DOHH2 (cell line): Measurements from ENCODE around the gene SV2B.

Experiments used
- H3F3A ChIP-seq: fragments of 200-600 bp; sonication (generic), shearing (Covaris generic); 2 replicates; pipeline ENCODE4 v1.6.0; 2016; ENCODE audit warnings: antibody characterized with exemption, mild to moderate bottlenecking; ENCODE audit not compliant: control insufficient read depth, insufficient read depth
- H3K27ac ChIP-seq: fragments of 200-600 bp; sonication (generic); 2 replicates; pipeline ENCODE4 v1.5.1; 2014; ENCODE audit warnings: low read depth, mild to moderate bottlenecking, low read length, moderate library complexity
- H3K27me3 ChIP-seq: fragments of 200-600 bp; sonication (generic); 2 replicates; pipeline ENCODE4 v1.6.1; 2014; ENCODE audit warnings: mild to moderate bottlenecking, low read length, mixed read lengths; ENCODE audit not compliant: control insufficient read depth
- H3K36me3 ChIP-seq: fragments of 200-600 bp; sonication (generic); 2 replicates; pipeline ENCODE4 v1.6.1; 2014; ENCODE audit warnings: mild to moderate bottlenecking, low read length, moderate library complexity, mixed read lengths; ENCODE audit not compliant: control insufficient read depth
- H3K4me1 ChIP-seq: fragments of 200-600 bp; sonication (generic); 2 replicates; pipeline ENCODE4 v1.6.1; 2014; ENCODE audit warnings: mild to moderate bottlenecking, low read length, mixed read lengths; ENCODE audit not compliant: control insufficient read depth
- H3K4me2 ChIP-seq: fragments of 200-600 bp; sonication (generic); 2 replicates; pipeline ENCODE4 v1.6.0; 2014; ENCODE audit warnings: mild to moderate bottlenecking, low read length, moderate library complexity
- H3K4me3 ChIP-seq: fragments of 200-600 bp; sonication (generic); 2 replicates; pipeline ENCODE4 v1.5.1; 2014; ENCODE audit warnings: mild to moderate bottlenecking, low read length, mixed read lengths
- H3K79me2 ChIP-seq: fragments of 200-600 bp; sonication (generic); 2 replicates; pipeline ENCODE4 v1.6.1; 2014; ENCODE audit warnings: mild to moderate bottlenecking, low read length, mixed read lengths; ENCODE audit not compliant: control insufficient read depth
- H3K9me2 ChIP-seq: fragments of 200-600 bp; sonication (generic); replicated peaks from 2 replicates; pipeline ENCODE4 v1.6.1; 2014; ENCODE audit warnings: mild to moderate bottlenecking, low read length, mixed read lengths; ENCODE audit not compliant: control insufficient read depth
- H3K9me3 ChIP-seq: fragments of 200-600 bp; sonication (generic); 2 replicates; pipeline ENCODE4 v1.6.1; 2014; ENCODE audit warnings: antibody characterized with exemption, low read length, mixed read lengths; ENCODE audit not compliant: control insufficient read depth, insufficient read depth
- H4K20me1 ChIP-seq: fragments of 200-600 bp; sonication (generic); 2 replicates; pipeline ENCODE4 v1.6.0; 2014; ENCODE audit warnings: low read depth, mild to moderate bottlenecking, antibody characterized with exemption, low read length, moderate library complexity; ENCODE audit not compliant: control insufficient read depth, insufficient read depth
- CTCF ChIP-seq: fragments of 200-600 bp; sonication (generic); IDR thresholded peaks from one replicate; pipeline ENCODE4 v1.5.1; 2014; ENCODE audit warnings: antibody characterized with exemption, mild to moderate bottlenecking, low read depth, low read length; ENCODE audit not compliant: poor library complexity, severe bottlenecking
- EZH2phosphoT487 ChIP-seq: fragments of 200-600 bp; sonication (generic); IDR thresholded peaks from 2 replicates; pipeline ENCODE4 v1.6.1; 2017; ENCODE audit warnings: borderline replicate concordance, mild to moderate bottlenecking, antibody characterized with exemption, low read length, moderate library complexity, mixed read lengths

SV2B gene

GRCh38 chr15:91291673-91292072 lies 191.6 kb downstream of the SV2B start:
- Histone ChIP-seq H4K20me1 (no peaks in the 10 kb centered on the region), H3K27ac (no peak overlapping the region), H3K9me3 (no peaks in the 10 kb centered on the region), H3K27me3 (peaks cover 5% of the 10 kb centered on the region; the same call in 1 of the 2 replicates), H3K4me2 (no peak overlapping the region), H3K4me1 (no peaks in the 10 kb centered on the region), H3K79me2 (no peaks in the 10 kb centered on the region), H3K9me2 (no peaks in the 10 kb centered on the region), H3K36me3 (no peaks in the 10 kb centered on the region), H3F3A (no peaks in the 10 kb centered on the region), H3K4me3 (no peak overlapping the region)
- no peak for TF ChIP-seq CTCF
- TF ChIP-seq EZH2phosphoT487 = no peak

GRCh38 chr15:91294344-91294743 lies 194.3 kb downstream of the SV2B start:
- Histone ChIP-seq H3K27me3 (peaks cover 5% of the 10 kb centered on the region; the same call in 1 of the 2 replicates), H3K9me2 (no peaks in the 10 kb centered on the region), H3K79me2 (no peaks in the 10 kb centered on the region), H3K4me2 (no peak overlapping the region), H3K4me3 (no peak overlapping the region), H3K36me3 (no peaks in the 10 kb centered on the region), H3K27ac (no peak overlapping the region), H3K4me1 (no peaks in the 10 kb centered on the region), H4K20me1 (no peaks in the 10 kb centered on the region), H3K9me3 (no peaks in the 10 kb centered on the region), H3F3A (no peaks in the 10 kb centered on the region)
- TF ChIP-seq EZH2phosphoT487 = no peak
- no peak for TF ChIP-seq CTCF

GRCh38 chr15:91294795-91295194 lies 194.7 kb downstream of the SV2B start:
- Histone ChIP-seq H3K79me2 (no peaks in the 10 kb centered on the region), H3K9me3 (no peaks in the 10 kb centered on the region), H3K9me2 (no peaks in the 10 kb centered on the region), H3K4me3 (no peak overlapping the region), H3F3A (no peaks in the 10 kb centered on the region), H3K27ac (no peak overlapping the region), H4K20me1 (no peaks in the 10 kb centered on the region), H3K4me2 (no peak overlapping the region), H3K36me3 (no peaks in the 10 kb centered on the region), H3K4me1 (no peaks in the 10 kb centered on the region), H3K27me3 (peaks cover 5% of the 10 kb centered on the region; the same call in 1 of the 2 replicates)
- TF ChIP-seq CTCF = no peak
- TF ChIP-seq EZH2phosphoT487 = no peak
